ENCODE data around the gene RNU5D-1.
"Not testable (repeated sequence)": the region's sequence is repeated elsewhere in the genome, so short reads cannot be mapped to it uniquely, and the experiment has no call there.

Gene RNU5D-1

GRCh38 chr1:44743211-44743610 lies 12.2 kb upstream of the RNU5D-1 start:
- H3K4me2 ChIP-seq: no peak overlapping the region
- H3K4me3 ChIP-seq (IDR thresholded peaks at IDR 0.05; ENCODE audit: insufficient read depth, low read depth, low read length): no peak overlapping the region
- H3K36me3 ChIP-seq (ENCODE audit: insufficient read depth): no peaks in the 10 kb centered on the region; the same call in 1 of the 2 replicates
- H3K27ac ChIP-seq: peak overlapping the region; percentile 8; the same call in 1 of the 2 replicates
- H4K20me1 ChIP-seq (ENCODE audit: insufficient read depth): no peaks in the 10 kb centered on the region
- no peak for TF ChIP-seq CTCF (conservative IDR thresholded peaks at IDR 0.05; ENCODE audit: low read depth, low read length)
- no peaks in the 10 kb centered on the region for H3K27me3 ChIP-seq (ENCODE audit: insufficient read depth, low read depth)
- H3K79me2 ChIP-seq (ENCODE audit: insufficient read depth, low read depth): peaks cover 73% of the 10 kb centered on the region
- H3K9ac ChIP-seq: no peak overlapping the region
- H3K4me1 ChIP-seq (ENCODE audit: low read depth, poor library complexity, severe bottlenecking): peaks cover 44% of the 10 kb centered on the region
- H2AFZ ChIP-seq (ENCODE audit: low read depth): no peak overlapping the region

- H2AFZ ChIP-seq (ENCODE audit: low read depth): peak overlapping the region; percentile 51; the same call in 1 of the 2 replicates
- peaks cover 43% of the 10 kb centered on the region for H3K4me1 ChIP-seq (ENCODE audit: low read depth, poor library complexity, severe bottlenecking)
- peak overlapping the region; percentile 83 for H3K4me3 ChIP-seq (IDR thresholded peaks at IDR 0.05; ENCODE audit: insufficient read depth, low read depth, low read length)
- H3K4me2 ChIP-seq: peak overlapping the region; percentile 87
- peaks cover 54% of the 10 kb centered on the region for H3K79me2 ChIP-seq (ENCODE audit: insufficient read depth, low read depth)
- H3K27me3 ChIP-seq (ENCODE audit: insufficient read depth, low read depth): no peaks in the 10 kb centered on the region
- H3K36me3 ChIP-seq (ENCODE audit: insufficient read depth): no peaks in the 10 kb centered on the region; the same call in 1 of the 2 replicates
- peak overlapping the region; percentile 64 for H3K9ac ChIP-seq
- no peak for TF ChIP-seq CTCF (conservative IDR thresholded peaks at IDR 0.05; ENCODE audit: low read depth, low read length)
- H4K20me1 ChIP-seq (ENCODE audit: insufficient read depth): no peaks in the 10 kb centered on the region
- H3K27ac ChIP-seq: peak overlapping the region; percentile 53
Measured at GRCh38 chr1:44740179-44740617, 9.2 kb upstream of the RNU5D-1 start.

GRCh38 chr1:44739307-44740178 lies 8.6 kb upstream of the RNU5D-1 start, which contains the start of gene KIF2C:
Gene KIF2C, plus strand, starts transcription at chr1:44739837. Its CDS starts 96 bp downstream, at chr1:44739933.
- Histone ChIP-seq H3K4me1 (ENCODE audit: low read depth, poor library complexity, severe bottlenecking) (peaks cover 37% of the 10 kb centered on the region), H3K27me3 (ENCODE audit: insufficient read depth, low read depth) (no peaks in the 10 kb centered on the region), H3K4me2 (peak within 1 kb of the TSS; percentile 87), H3K4me3 (IDR thresholded peaks at IDR 0.05; ENCODE audit: insufficient read depth, low read depth, low read length) (peak within 1 kb of the TSS; percentile 83), H4K20me1 (ENCODE audit: insufficient read depth) (no peaks in the 10 kb centered on the region), H3K27ac (peak within 1 kb of the TSS; percentile 53), H3K36me3 (ENCODE audit: insufficient read depth) (no peaks in the 10 kb centered on the region; the same call in 1 of the 2 replicates), H2AFZ (ENCODE audit: low read depth) (peak within 1 kb of the TSS; percentile 84), H3K9ac (peak within 1 kb of the TSS; percentile 64), H3K79me2 (ENCODE audit: insufficient read depth, low read depth) (peaks cover 48% of the 10 kb centered on the region)
- TF ChIP-seq CTCF (conservative IDR thresholded peaks at IDR 0.05; ENCODE audit: low read depth, low read length): no peak

- H4K20me1 ChIP-seq (ENCODE audit: insufficient read depth); H3K27me3 ChIP-seq (ENCODE audit: insufficient read depth, low read depth); H3K4me3 ChIP-seq (IDR thresholded peaks at IDR 0.05; ENCODE audit: insufficient read depth, low read depth, low read length); H3K36me3 ChIP-seq (ENCODE audit: insufficient read depth): not testable (repeated sequence)
- Histone ChIP-seq H2AFZ (ENCODE audit: low read depth) (peak overlapping the region; percentile 84), H3K4me2 (peak overlapping the region; percentile 54), H3K27ac (peak overlapping the region; percentile 38; the same call in 1 of the 2 replicates), H3K9ac (peak overlapping the region; percentile 64; the same call in 1 of the 2 replicates), H3K79me2 (ENCODE audit: insufficient read depth, low read depth) (peaks cover 42% of the 10 kb centered on the region), H3K4me1 (ENCODE audit: low read depth, poor library complexity, severe bottlenecking) (peaks cover 34% of the 10 kb centered on the region)
Measured at GRCh38 chr1:44738953-44739306, 8.0 kb upstream of the RNU5D-1 start.

GRCh38 chr1:44735992-44736391 lies 5.0 kb upstream of the RNU5D-1 start:
- no peak for TF ChIP-seq CTCF (conservative IDR thresholded peaks at IDR 0.05; ENCODE audit: low read depth, low read length)
- Histone ChIP-seq H3K4me1 (ENCODE audit: low read depth, poor library complexity, severe bottlenecking) (peaks cover 23% of the 10 kb centered on the region), H3K36me3 (ENCODE audit: insufficient read depth) (no peaks in the 10 kb centered on the region), H3K4me3 (IDR thresholded peaks at IDR 0.05; ENCODE audit: insufficient read depth, low read depth, low read length) (no peak overlapping the region), H4K20me1 (ENCODE audit: insufficient read depth) (no peaks in the 10 kb centered on the region), H3K4me2 (no peak overlapping the region), H3K27ac (no peak overlapping the region), H3K27me3 (ENCODE audit: insufficient read depth, low read depth) (no peaks in the 10 kb centered on the region), H3K79me2 (ENCODE audit: insufficient read depth, low read depth) (peaks cover 12% of the 10 kb centered on the region), H2AFZ (ENCODE audit: low read depth) (no peak overlapping the region), H3K9ac (no peak overlapping the region)
